Non-pigmented ciliary epithelial cell (primary cell): ENCODE results near the gene TMEM127.
"Not testable (repeated sequence)": the region's sequence is repeated elsewhere in the genome, so short reads cannot be mapped to it uniquely, and the experiment has no call there.

Source experiments
- DNase-seq: peaks from one replicate; pipeline ENCODE4 v3.0.0-alpha.2; 2010; ENCODE audit warnings: low read depth

TMEM127 gene

GRCh38 chr2:96265840-96266679 is at the start of gene TMEM127, which contains the start of gene CIAO1:
TMEM127 (minus strand) TSS chr2:96265997; CDS start chr2:96265381, 616 bp downstream.
CIAO1 (plus strand) TSS chr2:96266225; CDS start chr2:96266351, 126 bp downstream.
- peak; percentile 81 for DNase-seq

GRCh38 chr2:96315005-96315399 is 49.2 kb upstream of the TMEM127 start:
- DNase-seq: no peak

GRCh38 chr2:96308248-96308647 is 42.5 kb upstream of the TMEM127 start:
- DNase-seq: no peak

GRCh38 chr2:96306370-96306769 is 40.6 kb upstream of the TMEM127 start:
- DNase-seq: no peak

- no peak for DNase-seq
These were observed 40.1 kb upstream of the TMEM127 start for GRCh38 chr2:96305979-96306308.

- peak; percentile 11 for DNase-seq
These were observed 39.5 kb upstream of the TMEM127 start, which contains the start of gene SNRNP200 for GRCh38 chr2:96305091-96305978. SNRNP200 (minus strand) TSS chr2:96305546; CDS start chr2:96305437, 109 bp downstream.

GRCh38 chr2:96304606-96305005 is 38.8 kb upstream of the TMEM127 start:
- DNase-seq: no peak

GRCh38 chr2:96301865-96302264 is 36.1 kb upstream of the TMEM127 start:
- no peak for DNase-seq

GRCh38 chr2:96296925-96297324 is 31.1 kb upstream of the TMEM127 start:
- no peak for DNase-seq

GRCh38 chr2:96294271-96294670 is 28.5 kb upstream of the TMEM127 start:
- not testable (repeated sequence) for DNase-seq

- no peak for DNase-seq
These were observed 26.0 kb upstream of the TMEM127 start for GRCh38 chr2:96291751-96292150.

- DNase-seq: no peak
These were observed 21.6 kb upstream of the TMEM127 start for GRCh38 chr2:96287273-96287856.

- DNase-seq: no peak
These were observed 11.1 kb upstream of the TMEM127 start for GRCh38 chr2:96276787-96277499.

GRCh38 chr2:96274355-96275056 is 8.7 kb upstream of the TMEM127 start:
- no peak for DNase-seq

- DNase-seq: no peak
These were observed 8.0 kb upstream of the TMEM127 start for GRCh38 chr2:96273763-96274162.

GRCh38 chr2:96271995-96272394 is 6.2 kb upstream of the TMEM127 start:
- DNase-seq: no peak

- DNase-seq: no peak
These were observed 1.6 kb upstream of the TMEM127 start for GRCh38 chr2:96267159-96267971.

GRCh38 chr2:96265349-96265839 is 403 bp downstream of the TMEM127 start:
- DNase-seq: no peak

GRCh38 chr2:96264656-96265348 is 995 bp downstream of the TMEM127 start:
- no peak for DNase-seq
